H9 (cell line): ENCODE measurements around the gene ITSN1. TPM values are rescaled to one million over a fixed set of nuclear protein-coding genes. Genes with fewer than 3 reads are reported as not detected.

Source experiments
- DNase-seq: peaks from one replicate; pipeline ENCODE4 v3.0.0-alpha.2; 2017
- H2AFZ ChIP-seq: one replicate; pipeline ENCODE4 v1.6.1; 2013; ENCODE audit warnings: mild to moderate bottlenecking, low read length, control low read depth, moderate library complexity
- H2AK5ac ChIP-seq: 2 replicates; pipeline ENCODE4 v1.6.1; 2013; ENCODE audit warnings: low read length, control low read depth, mixed read lengths; ENCODE audit not compliant: insufficient read length
- H2BK120ac ChIP-seq: one replicate; pipeline ENCODE4 v1.6.1; 2013; ENCODE audit warnings: low read depth, mild to moderate bottlenecking, low read length, control low read depth, inconsistent platforms; ENCODE audit not compliant: poor library complexity, severe bottlenecking
- H2BK12ac ChIP-seq: 2 replicates; pipeline ENCODE4 v1.6.1; 2013; ENCODE audit warnings: low read length, control low read depth, mixed read lengths, low read depth; ENCODE audit not compliant: insufficient read length
- H2BK15ac ChIP-seq: 2 replicates; pipeline ENCODE4 v1.6.1; 2013; ENCODE audit warnings: low read depth, low read length, control low read depth
- H2BK20ac ChIP-seq: one replicate; pipeline ENCODE4 v1.6.1; 2013; ENCODE audit warnings: low read depth, mild to moderate bottlenecking, low read length, control low read depth, inconsistent platforms; ENCODE audit not compliant: poor library complexity, severe bottlenecking
- H2BK5ac ChIP-seq: 2 replicates; pipeline ENCODE4 v1.6.1; 2013; ENCODE audit warnings: low read length, control low read depth, mixed read lengths; ENCODE audit not compliant: insufficient read length
- H3K14ac ChIP-seq: 2 replicates; pipeline ENCODE4 v1.6.1; 2013; ENCODE audit warnings: low read length, control low read depth; ENCODE audit not compliant: insufficient read depth
- H3K18ac ChIP-seq: 2 replicates; pipeline ENCODE4 v1.6.1; 2013; ENCODE audit warnings: low read depth, mild to moderate bottlenecking, mixed read lengths, low read length, control low read depth; ENCODE audit not compliant: insufficient read length
- H3K23ac ChIP-seq: 2 replicates; pipeline ENCODE4 v1.6.1; 2013; ENCODE audit warnings: low read length, control low read depth, mixed read lengths, low read depth; ENCODE audit not compliant: insufficient read length
- H3K23me2 ChIP-seq: 2 replicates; pipeline ENCODE4 v1.6.1; 2013; ENCODE audit warnings: low read depth, mild to moderate bottlenecking, mixed read lengths, low read length, control low read depth; ENCODE audit not compliant: insufficient read length, poor library complexity, severe bottlenecking
- H3K27ac ChIP-seq: 2 replicates; pipeline ENCODE4 v1.5.1; 2013; ENCODE audit warnings: low read length, control low read depth, mixed read lengths, low read depth; ENCODE audit not compliant: insufficient read length
- H3K27me3 ChIP-seq: 2 replicates; pipeline ENCODE4 v1.6.1; 2013; ENCODE audit warnings: low read length, control low read depth, inconsistent platforms; ENCODE audit not compliant: insufficient read depth
- H3K4ac ChIP-seq: 2 replicates; pipeline ENCODE4 v1.6.1; 2013; ENCODE audit warnings: low read depth, mild to moderate bottlenecking, control low read depth, inconsistent platforms, low read length, moderate library complexity
- H3K4me1 ChIP-seq: 2 replicates; pipeline ENCODE4 v1.6.1; 2013; ENCODE audit warnings: low read length, control low read depth, inconsistent platforms; ENCODE audit not compliant: insufficient read depth
- H3K4me2 ChIP-seq: 2 replicates; pipeline ENCODE4 v1.6.1; 2013; ENCODE audit warnings: low read length, control low read depth, mixed read lengths; ENCODE audit not compliant: insufficient read length, insufficient read depth
- H3K56ac ChIP-seq: 2 replicates; pipeline ENCODE4 v1.6.1; 2013; ENCODE audit warnings: low read depth, mild to moderate bottlenecking, mixed read lengths, low read length, control low read depth; ENCODE audit not compliant: insufficient read length
- H3K79me1 ChIP-seq: 2 replicates; pipeline ENCODE4 v1.6.1; 2013; ENCODE audit warnings: low read depth, mild to moderate bottlenecking, moderate library complexity, low read length, control low read depth, inconsistent platforms; ENCODE audit not compliant: insufficient read depth, poor library complexity, severe bottlenecking
- H3K79me2 ChIP-seq: 2 replicates; pipeline ENCODE4 v1.6.1; 2013; ENCODE audit warnings: low read length, control low read depth, inconsistent platforms; ENCODE audit not compliant: insufficient read depth
- H3K9ac ChIP-seq: 2 replicates; pipeline ENCODE4 v1.6.1; 2013; ENCODE audit warnings: low read length, control low read depth, mixed read lengths; ENCODE audit not compliant: insufficient read length; ENCODE audit errors: extremely low read depth
- H3K9me3 ChIP-seq: one replicate; pipeline ENCODE4 v1.6.1; 2013; ENCODE audit warnings: low read depth, low read length, inconsistent platforms; ENCODE audit not compliant: control insufficient read depth
- H3T11ph ChIP-seq: one replicate; pipeline ENCODE4 v1.6.1; 2013; ENCODE audit warnings: mild to moderate bottlenecking, low read length, control low read depth, inconsistent platforms
- H4K20me1 ChIP-seq: one replicate; pipeline ENCODE4 v1.6.1; 2013; ENCODE audit not compliant: control insufficient read depth, insufficient read length, insufficient read depth
- H4K5ac ChIP-seq: 2 replicates; pipeline ENCODE4 v1.6.1; 2013; ENCODE audit warnings: low read depth, mild to moderate bottlenecking, mixed read lengths, low read length, control low read depth; ENCODE audit not compliant: insufficient read length
- H4K8ac ChIP-seq: replicated peaks from 2 replicates; pipeline ENCODE4 v1.6.1; 2013; ENCODE audit warnings: low read length, control low read depth, mixed read lengths, low read depth; ENCODE audit not compliant: insufficient read length
- H4K91ac ChIP-seq: 2 replicates; pipeline ENCODE4 v1.6.1; 2013; ENCODE audit warnings: low read depth, mild to moderate bottlenecking, moderate library complexity, mixed read lengths, low read length, control low read depth; ENCODE audit not compliant: insufficient read length
- H3K27ac Mint-ChIP-seq, 3 experiments: 2 replicates in 2 of 3; 3 replicates in 1 of 3; pipeline ENCODE4 v1.8.0; 2020 to 2021; ENCODE audit warnings: mixed read lengths in 3 of 3, mild to moderate bottlenecking in 1 of 3, moderate library complexity in 1 of 3
- H3K27me3 Mint-ChIP-seq: 2 replicates; pipeline ENCODE4 v1.8.0; 2021; ENCODE audit warnings: low read depth, mild to moderate bottlenecking, moderate library complexity, mixed read lengths
- H3K36me3 Mint-ChIP-seq, 3 experiments: 2 replicates in 2 of 3; 3 replicates in 1 of 3; pipeline ENCODE4 v1.8.0; 2020 to 2021; ENCODE audit warnings: low read depth in 3 of 3, mixed read lengths in 3 of 3; ENCODE audit not compliant: insufficient read depth in 1 of 3
- H3K4me1 Mint-ChIP-seq, 2 experiments: 2 replicates each; pipeline ENCODE4 v1.8.0; 2020; ENCODE audit warnings: mixed read lengths in 2 of 2
- H3K4me3 Mint-ChIP-seq, 2 experiments: 2 replicates in 1 of 2; 3 replicates in 1 of 2; pipeline ENCODE4 v1.8.0; 2020 to 2021; ENCODE audit warnings: mild to moderate bottlenecking in 2 of 2, mixed read lengths in 2 of 2, moderate library complexity in 1 of 2
- H3K9me3 Mint-ChIP-seq, 2 experiments: 2 replicates in 1 of 2; 3 replicates in 1 of 2; pipeline ENCODE4 v1.8.0; 2020; ENCODE audit warnings: mild to moderate bottlenecking in 2 of 2, mixed read lengths in 2 of 2, moderate library complexity in 1 of 2
- CTCF ChIP-seq: fragments of 200-600 bp; sonication (generic); conservative IDR thresholded peaks from 3 replicates; pipeline ENCODE4 v1.8.0; 2021; ENCODE audit warnings: antibody characterized with exemption, mild to moderate bottlenecking
- WGBS: extraction: QIAGEN DNeasy Blood & Tissue Kit; methylation state at CpG from one replicate; pipeline ENCODE4 v1.1.7; 2013; ENCODE audit warnings: missing lambda C conversion rate, low lambda C conversion rate, mixed read lengths; ENCODE audit not compliant: insufficient read length; ENCODE audit errors: extremely low coverage; 5-methylcytosine and 5-hydroxymethylcytosine counted together
- total RNA-seq: library from RNA; stranded (reverse); gene quantifications from 2 replicates; pipeline ENCODE4 v1.2.1, GENCODE V29; 2021

The ITSN1 gene
- total RNA-seq, 1 experiment from 2014 or later: 94.2 TPM

GRCh38 chr21:33948951-33949444 is 306.7 kb downstream of the ITSN1 start:
- no peak overlapping the region for H3K23ac ChIP-seq
- H3T11ph ChIP-seq: no peak overlapping the region
- H2BK15ac ChIP-seq: no peak overlapping the region
- Mint-ChIP-seq H3K27me3 (peaks cover 6% of the 10 kb centered on the region), H3K27ac (peak overlapping the region in 1 of 3 experiments; percentile 97; a peak in 2 of 7 replicates), H3K4me3 (no peak overlapping the region), H3K36me3 (peaks cover 4 to 12% (median 11%) of the 10 kb centered on the region in 3 experiments; a peak in 6 of 7 replicates), H3K9me3 (peaks cover 4 to 11% of the 10 kb centered on the region in 2 experiments), H3K4me1 (peaks cover 29 to 31% of the 10 kb centered on the region in 2 experiments)
- 0 out of 2 replicates have a peak overlapping the region, but pooled peaks have one; percentile 14 for H3K4ac ChIP-seq
- H3K23me2 ChIP-seq: peaks cover 3% of the 10 kb centered on the region
- no peaks in the 10 kb centered on the region for H3K79me2 ChIP-seq
- H3K9me3 ChIP-seq: no peaks in the 10 kb centered on the region
- H3K56ac ChIP-seq: no peak overlapping the region
- H2BK12ac ChIP-seq: peak overlapping the region; percentile 40
- peak overlapping the region; percentile 27 for H3K4me2 ChIP-seq
- H3K9ac ChIP-seq: no peak overlapping the region
- H2BK20ac ChIP-seq: no peak overlapping the region
- no peak for TF ChIP-seq CTCF
- no peak overlapping the region for H2AK5ac ChIP-seq
- no peaks in the 10 kb centered on the region for H4K20me1 ChIP-seq
- H3K27me3 ChIP-seq: no peaks in the 10 kb centered on the region
- peak overlapping the region; percentile 54; the same call in 1 of the 2 replicates for H3K14ac ChIP-seq
- peak overlapping the region; percentile 48 for H4K91ac ChIP-seq
- no CpG with 5 or more reads among the region's 9 CpGs for WGBS
- no peak overlapping the region for H2AFZ ChIP-seq
- no peak for DNase-seq
- H3K4me1 ChIP-seq: peaks cover 15% of the 10 kb centered on the region; the same call in 1 of the 2 replicates
- H4K5ac ChIP-seq: peak overlapping the region; percentile 7
- no peak overlapping the region for H4K8ac ChIP-seq
- no peak overlapping the region for H3K27ac ChIP-seq
- no peak overlapping the region for H2BK120ac ChIP-seq
- no peak overlapping the region for H2BK5ac ChIP-seq
- H3K18ac ChIP-seq: peak overlapping the region; percentile 66
- no peaks in the 10 kb centered on the region for H3K79me1 ChIP-seq

Other genes with a start within 250 kb of the ITSN1 start
- 44.1 and 46.1 TPM in 2 replicates for gene IFNGR2, start 239.1 kb upstream of the ITSN1 start, total RNA-seq
- gene TMEM50B, start 162.5 kb upstream of the ITSN1 start, total RNA-seq: 14.8 and 17.6 TPM in 2 replicates
- 3.4 and 3.7 TPM in 2 replicates for gene DNAJC28, start 150.8 kb upstream of the ITSN1 start, total RNA-seq
- gene GART, start 100.4 kb upstream of the ITSN1 start, total RNA-seq: 161 and 162 TPM in 2 replicates
- 319 and 329 TPM in 2 replicates for gene SON, start 99.5 kb upstream of the ITSN1 start, total RNA-seq
- 35.3 and 37.9 TPM in 2 replicates for gene DONSON, start 53.8 kb upstream of the ITSN1 start, total RNA-seq
- gene CRYZL1, start 760 bp upstream of the ITSN1 start, total RNA-seq: 13.5 and 15.4 TPM in 2 replicates